CD4-positive, alpha-beta T cell (primary cell): ENCODE data around the gene COX10. TPM values are rescaled to one million over a fixed set of nuclear protein-coding genes. Genes with fewer than 3 reads are reported as not detected.

Source experiments
- ATAC-seq: fragments of 200-7000 bp; cut with Tn5 transposase; one replicate; pipeline ENCODE4 v1.10.0; 2022; ENCODE audit warnings: mild to moderate bottlenecking; ENCODE audit not compliant: poor library complexity
- CTCF ChIA-PET: fragments of 350-600 bp; sonication (Branson Sonifier 250); formaldehyde crosslinking; loops from one replicate; lab custom pipeline; 2021; ENCODE audit warnings: antibody characterized with exemption, inconsistent platforms; lab: Charles Lee
- POLR2A ChIA-PET: fragments of 350-600 bp; sonication (Branson Sonifier 250); formaldehyde crosslinking; loops from one replicate; lab custom pipeline; 2021; ENCODE audit warnings: antibody characterized with exemption, inconsistent platforms; lab: Charles Lee
- DNase-seq, 14 experiments: peaks; one replicate each; pipeline ENCODE4 v3.0.0-alpha.2; 2013 to 2020; ENCODE audit warnings: mixed read lengths in 2 of 14
- H3K27ac ChIP-seq, 2 donors: one replicate each; pipeline versions ENCODE4 v1.5.1 to v1.7.0; 2013; ENCODE audit warnings: low read length in 2 of 2, low read depth in 1 of 2, mild to moderate bottlenecking in 1 of 2
- H3K27me3 ChIP-seq, 2 experiments: 1 replicate in 1 of 2; 2 replicates in 1 of 2; pipeline versions ENCODE4 v1.6.1 to v1.7.0; 2013; ENCODE audit warnings: low read length in 2 of 2, control low read depth in 1 of 2, mild to moderate bottlenecking in 1 of 2, moderate library complexity in 1 of 2; ENCODE audit not compliant: insufficient read depth in 2 of 2, control insufficient read depth in 1 of 2
- H3K36me3 ChIP-seq: one replicate; pipeline ENCODE4 v1.6.1; 2013; ENCODE audit warnings: low read length, control low read depth; ENCODE audit not compliant: insufficient read depth
- H3K4me1 ChIP-seq: one replicate; pipeline ENCODE4 v1.6.1; 2013; ENCODE audit warnings: low read length, control low read depth; ENCODE audit not compliant: insufficient read depth
- H3K4me3 ChIP-seq: one replicate; pipeline ENCODE4 v1.5.1; 2013; ENCODE audit warnings: mild to moderate bottlenecking, low read length, moderate library complexity
- H3K9me3 ChIP-seq, 2 experiments: 1 replicate in 1 of 2; 2 replicates in 1 of 2; pipeline versions ENCODE4 v1.6.1 to v1.7.0; 2013; ENCODE audit warnings: low read length in 2 of 2, mild to moderate bottlenecking in 2 of 2, control low read depth in 1 of 2, moderate library complexity in 1 of 2; ENCODE audit not compliant: control insufficient read depth in 1 of 2, insufficient read depth in 1 of 2
- H3K27ac Mint-ChIP-seq: one replicate; pipeline ENCODE4 v1.8.0; 2020; ENCODE audit warnings: mixed read lengths
- H3K27me3 Mint-ChIP-seq: one replicate; pipeline ENCODE4 v1.8.0; 2021; ENCODE audit warnings: mixed read lengths
- H3K36me3 Mint-ChIP-seq: one replicate; pipeline ENCODE4 v1.8.0; 2021; ENCODE audit warnings: low read depth, mixed read lengths
- H3K4me1 Mint-ChIP-seq: one replicate; pipeline ENCODE4 v1.8.0; 2021; ENCODE audit warnings: low read depth, mixed read lengths
- H3K4me3 Mint-ChIP-seq: one replicate; pipeline ENCODE4 v1.8.0; 2020; ENCODE audit warnings: mild to moderate bottlenecking, mixed read lengths
- H3K9me3 Mint-ChIP-seq: one replicate; pipeline ENCODE4 v1.8.0; 2020; ENCODE audit warnings: mixed read lengths
- intact Hi-C, 2 experiments: fragments of 100-400 bp; cut with DNase I in 1 of 2; cut with micrococcal nuclease in 1 of 2; formaldehyde crosslinking; loops; one replicate each; pipeline versions ENCODE4 v1.15.1 to v1.9.0; 2023 to 2025; cut with DNase I, micrococcal nuclease
- total RNA-seq, 174 experiments: library from RNA in 2 of 174; stranded (reverse) in 2 of 174; gene quantifications; one replicate each; pipeline ENCODE4 v1.2.3 and lab custom pipeline; 2021 to 2026
- TF ChIP-seq, protein P1 (sequence below): fragments of 200-600 bp; IDR thresholded peaks from one replicate; pipeline ENCODE4 v1.8.0; 2022; ENCODE audit warnings: antibody characterized with exemption, mild to moderate bottlenecking

The COX10 gene
- total RNA-seq, 2 experiments from 2014 or later = 9.1 to 9.9 TPM

- TF ChIP-seq, protein P1, sequence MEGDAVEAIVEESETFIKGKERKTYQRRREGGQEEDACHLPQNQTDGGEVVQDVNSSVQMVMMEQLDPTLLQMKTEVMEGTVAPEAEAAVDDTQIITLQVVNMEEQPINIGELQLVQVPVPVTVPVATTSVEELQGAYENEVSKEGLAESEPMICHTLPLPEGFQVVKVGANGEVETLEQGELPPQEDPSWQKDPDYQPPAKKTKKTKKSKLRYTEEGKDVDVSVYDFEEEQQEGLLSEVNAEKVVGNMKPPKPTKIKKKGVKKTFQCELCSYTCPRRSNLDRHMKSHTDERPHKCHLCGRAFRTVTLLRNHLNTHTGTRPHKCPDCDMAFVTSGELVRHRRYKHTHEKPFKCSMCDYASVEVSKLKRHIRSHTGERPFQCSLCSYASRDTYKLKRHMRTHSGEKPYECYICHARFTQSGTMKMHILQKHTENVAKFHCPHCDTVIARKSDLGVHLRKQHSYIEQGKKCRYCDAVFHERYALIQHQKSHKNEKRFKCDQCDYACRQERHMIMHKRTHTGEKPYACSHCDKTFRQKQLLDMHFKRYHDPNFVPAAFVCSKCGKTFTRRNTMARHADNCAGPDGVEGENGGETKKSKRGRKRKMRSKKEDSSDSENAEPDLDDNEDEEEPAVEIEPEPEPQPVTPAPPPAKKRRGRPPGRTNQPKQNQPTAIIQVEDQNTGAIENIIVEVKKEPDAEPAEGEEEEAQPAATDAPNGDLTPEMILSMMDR = no peak
- Mint-ChIP-seq H3K27ac (peak overlapping the region; percentile 78), H3K36me3 (peaks cover 45% of the 10 kb centered on the region), H3K9me3 (no peaks in the 10 kb centered on the region), H3K27me3 (no peaks in the 10 kb centered on the region), H3K4me3 (no peak overlapping the region), H3K4me1 (peaks cover 64% of the 10 kb centered on the region)
- DNase-seq (no peak), ATAC-seq (no peak)
- Histone ChIP-seq H3K9me3 (peaks cover 0 to 2% of the 10 kb centered on the region in 2 experiments), H3K27me3 (no peaks in the 10 kb centered on the region), H3K36me3 (peaks cover 11% of the 10 kb centered on the region), H3K27ac (no peak overlapping the region), H3K4me3 (no peak overlapping the region), H3K4me1 (peaks cover 62% of the 10 kb centered on the region)
- POLR2A ChIA-PET = interaction anchor here (0.8 kb wide), 1 partner anchor 94 kb away, joined by 3 read pairs; the partner anchor contains the start of gene HS3ST3B1
- CTCF ChIA-PET = interaction anchor here (1.6 to 3.0 kb wide), 2 partner anchors 12 to 93 kb away, joined by 5 to 17 read pairs; partner anchors contain the start of gene HS3ST3B1
- intact Hi-C loops = loop anchor here (10.0 kb wide), 2 partner anchors 612 to 1182 kb away; no protein-coding TSS in a partner anchor
Observed at GRCh38 chr17:14206891-14207290, 137.6 kb downstream of the COX10 start.

GRCh38 chr17:14207791-14208190 is 138.5 kb downstream of the COX10 start:
- Mint-ChIP-seq H3K9me3 (no peaks in the 10 kb centered on the region), H3K4me3 (no peak overlapping the region), H3K27me3 (no peaks in the 10 kb centered on the region), H3K36me3 (peaks cover 45% of the 10 kb centered on the region), H3K4me1 (peaks cover 55% of the 10 kb centered on the region), H3K27ac (peak overlapping the region; percentile 78)
- H3K4me1 ChIP-seq = peaks cover 56% of the 10 kb centered on the region
- no peaks in the 10 kb centered on the region for H3K27me3 ChIP-seq
- ATAC-seq (no peak), DNase-seq (no peak)
- ChIA-PET CTCF (interaction anchor here (3.0 kb wide), 1 partner anchor 93 kb away, joined by 17 read pairs; the partner anchor contains the start of gene HS3ST3B1), POLR2A (no interaction called here)
- TF ChIP-seq, protein P1 = no peak
- peaks cover 11% of the 10 kb centered on the region for H3K36me3 ChIP-seq
- H3K4me3 ChIP-seq = no peak overlapping the region
- intact Hi-C loops = loop anchor here (10.0 kb wide), 2 partner anchors 613 to 1183 kb away; no protein-coding TSS in a partner anchor
- no peak overlapping the region for H3K27ac ChIP-seq
- H3K9me3 ChIP-seq = peaks cover 0 to 6% of the 10 kb centered on the region in 2 experiments

- intact Hi-C loops = loop anchor here (10.0 kb wide), 2 partner anchors 614 to 1184 kb away; no protein-coding TSS in a partner anchor
- H3K4me3 Mint-ChIP-seq = no peak overlapping the region
- Histone ChIP-seq H3K9me3 (peaks cover 0 to 6% of the 10 kb centered on the region in 2 experiments), H3K27me3 (no peaks in the 10 kb centered on the region), H3K4me3 (no peak overlapping the region), H3K36me3 (peaks cover 11% of the 10 kb centered on the region), H3K4me1 (peaks cover 42% of the 10 kb centered on the region), H3K27ac (no peak overlapping the region)
- ChIA-PET POLR2A (no interaction called here), CTCF (no interaction called here)
- H3K4me1 Mint-ChIP-seq = peaks cover 41% of the 10 kb centered on the region
- no peaks in the 10 kb centered on the region for H3K27me3 Mint-ChIP-seq
- DNase-seq (no peak), ATAC-seq (no peak)
- TF ChIP-seq, protein P1 = no peak
- peaks cover 45% of the 10 kb centered on the region for H3K36me3 Mint-ChIP-seq
- H3K9me3 Mint-ChIP-seq = no peaks in the 10 kb centered on the region
- no peak overlapping the region for H3K27ac Mint-ChIP-seq
Observed at GRCh38 chr17:14209215-14209614, 139.9 kb downstream of the COX10 start.
